ENCODE data around the gene BMERB1.

DNA sequence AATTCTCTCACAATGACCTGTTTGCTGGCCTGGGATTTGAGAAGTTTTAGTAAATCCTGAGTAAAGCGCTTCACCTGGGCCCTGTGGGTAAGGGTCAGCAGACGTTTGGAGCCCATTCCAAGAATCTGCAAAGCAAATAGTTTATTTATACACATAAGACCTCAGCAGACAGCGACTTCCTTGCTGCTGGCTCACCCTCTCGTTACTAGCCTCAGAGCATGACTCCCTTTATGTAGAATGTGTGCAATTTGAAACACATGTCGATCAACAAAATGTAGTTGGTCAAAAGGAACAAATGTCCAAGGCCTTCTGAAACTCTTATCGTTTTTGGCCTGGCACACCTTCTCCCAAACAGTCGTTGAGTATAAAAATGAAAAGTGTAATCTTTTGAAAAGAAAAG is 177.2 kb downstream of the BMERB1 start:
- no peak for TF ChIP-seq POLR2A (IDR thresholded peaks at IDR 0.05; ENCODE audit: low read depth)
- no peak for TF ChIP-seq POLR2AphosphoS5 (IDR thresholded peaks at IDR 0.05)
